ENCODE results near the gene SFXN4. TPM values are rescaled to one million over a fixed set of nuclear protein-coding genes. Genes with fewer than 3 reads are reported as not detected.

The SFXN4 gene
- total RNA-seq, 2 experiments from 2014 or later, result 27.8 to 46.4 TPM

DNA sequence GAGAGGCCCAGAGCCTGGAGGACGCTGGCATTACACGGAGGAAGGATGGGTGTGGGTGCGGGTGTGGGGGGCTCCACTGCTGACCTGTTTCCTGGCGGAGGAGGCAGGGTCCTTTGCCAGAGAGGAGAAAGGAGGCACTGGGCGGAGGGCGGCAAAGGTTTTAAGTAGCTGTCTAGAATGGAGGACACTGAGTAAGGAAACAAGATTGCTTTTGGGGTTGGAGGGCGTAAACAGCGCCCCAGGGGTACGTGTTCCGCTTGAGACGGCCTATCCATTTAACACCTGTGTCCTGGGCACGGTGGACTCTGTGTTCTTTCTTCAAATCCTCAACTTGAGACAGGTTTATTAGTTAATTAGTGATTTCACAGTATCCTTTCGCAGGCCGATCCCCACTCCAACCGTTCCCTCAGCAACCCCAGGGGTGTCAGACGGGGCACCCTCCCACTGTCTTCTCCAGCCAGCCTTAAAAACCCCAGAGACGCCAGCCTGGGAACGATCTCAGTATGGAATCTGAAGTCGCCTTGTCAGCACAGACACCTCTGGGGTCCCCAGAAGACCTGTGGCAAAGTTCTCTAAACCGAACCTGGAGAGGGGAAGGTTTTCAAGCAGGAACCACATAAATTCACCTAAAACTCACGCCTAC lies 24.8 kb downstream of the SFXN4 start:
- Histone ChIP-seq H3K9me2 (ENCODE audit: insufficient read depth, low read length) (no peaks in the 10 kb centered on the region), H3K36me3 (ENCODE audit: insufficient read depth, low read length) (peaks cover 38% of the 10 kb centered on the region), H3K4me1 (ENCODE audit: insufficient read depth, low read length, poor library complexity, severe bottlenecking) (peaks cover 3% of the 10 kb centered on the region), H3K27ac (ENCODE audit: low read depth, low read length, poor library complexity, severe bottlenecking) (no peak overlapping the region), H3K79me2 (ENCODE audit: insufficient read depth, low read depth, low read length) (no peaks in the 10 kb centered on the region), H3K9me3 (ENCODE audit: low read length) (no peaks in the 10 kb centered on the region), H3K4me3 (ENCODE audit: low read depth, low read length, poor library complexity, severe bottlenecking) (no peak overlapping the region), H2AFZ (ENCODE audit: low read length) (no peak overlapping the region), H4K20me1 (ENCODE audit: insufficient read depth, low read length) (no peaks in the 10 kb centered on the region), H3K4me2 (ENCODE audit: low read length) (no peak overlapping the region)
- BruUV-seq (replicated peaks), result no TSS peak
- CTCF ChIA-PET (ENCODE audit: unreplicated experiment), result no interaction called here
- no peak for TF ChIP-seq EZH2phosphoT487 (IDR thresholded peaks at IDR 0.05; ENCODE audit: borderline replicate concordance, low read depth, low read length)
- TF ChIP-seq, protein P1, sequence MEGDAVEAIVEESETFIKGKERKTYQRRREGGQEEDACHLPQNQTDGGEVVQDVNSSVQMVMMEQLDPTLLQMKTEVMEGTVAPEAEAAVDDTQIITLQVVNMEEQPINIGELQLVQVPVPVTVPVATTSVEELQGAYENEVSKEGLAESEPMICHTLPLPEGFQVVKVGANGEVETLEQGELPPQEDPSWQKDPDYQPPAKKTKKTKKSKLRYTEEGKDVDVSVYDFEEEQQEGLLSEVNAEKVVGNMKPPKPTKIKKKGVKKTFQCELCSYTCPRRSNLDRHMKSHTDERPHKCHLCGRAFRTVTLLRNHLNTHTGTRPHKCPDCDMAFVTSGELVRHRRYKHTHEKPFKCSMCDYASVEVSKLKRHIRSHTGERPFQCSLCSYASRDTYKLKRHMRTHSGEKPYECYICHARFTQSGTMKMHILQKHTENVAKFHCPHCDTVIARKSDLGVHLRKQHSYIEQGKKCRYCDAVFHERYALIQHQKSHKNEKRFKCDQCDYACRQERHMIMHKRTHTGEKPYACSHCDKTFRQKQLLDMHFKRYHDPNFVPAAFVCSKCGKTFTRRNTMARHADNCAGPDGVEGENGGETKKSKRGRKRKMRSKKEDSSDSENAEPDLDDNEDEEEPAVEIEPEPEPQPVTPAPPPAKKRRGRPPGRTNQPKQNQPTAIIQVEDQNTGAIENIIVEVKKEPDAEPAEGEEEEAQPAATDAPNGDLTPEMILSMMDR (conservative IDR thresholded peaks at IDR 0.05; ENCODE audit: low read length), result no peak
- intact Hi-C loops (cut with micrococcal nuclease; ENCODE audit: unreplicated experiment), result no loop called here
- no peak for DNase-seq (ENCODE audit: low spot score)
- POLR2A ChIA-PET, result interaction anchor here (0.8 kb wide), 1 partner anchor 30 kb away, joined by 3 read pairs; no protein-coding TSS in a partner anchor

DNA sequence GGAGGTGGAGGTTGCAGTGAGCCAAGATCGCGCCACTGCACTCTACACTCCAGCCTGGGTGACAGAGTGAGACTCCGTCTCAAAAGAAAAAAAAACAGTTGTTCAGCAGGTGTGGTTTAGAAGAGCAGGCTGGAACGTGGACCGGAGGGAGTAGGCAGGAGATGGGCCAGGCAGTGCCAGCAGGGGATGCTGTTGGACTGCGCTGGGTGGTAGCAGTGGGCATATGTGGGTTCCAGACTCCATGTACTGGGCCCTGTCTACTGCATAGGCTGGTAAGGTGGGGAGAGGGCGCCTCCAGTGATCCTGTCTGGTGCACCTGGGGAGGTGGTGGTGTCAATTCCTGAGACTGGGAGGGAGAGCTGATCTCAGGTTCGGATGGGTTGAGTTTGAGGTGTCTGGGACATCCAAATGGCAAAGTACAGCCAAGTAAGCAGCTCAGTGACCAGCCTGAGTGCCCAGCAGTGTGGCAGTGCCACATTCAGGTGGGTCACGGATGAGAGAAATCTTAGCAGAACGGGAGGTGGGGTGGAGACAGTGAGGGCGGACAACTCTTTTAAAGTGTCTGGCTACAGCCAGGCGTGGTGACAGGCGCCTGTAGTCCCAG lies 25.9 kb downstream of the SFXN4 start:
- no peak overlapping the region for H3K4me3 ChIP-seq (ENCODE audit: low read depth, low read length, poor library complexity, severe bottlenecking)
- POLR2A ChIA-PET, result interaction anchor here (0.6 to 0.8 kb wide), 2 partner anchors 29 to 87 kb away, joined by 3 read pairs; no protein-coding TSS in a partner anchor
- H3K36me3 ChIP-seq (ENCODE audit: insufficient read depth, low read length), result peaks cover 38% of the 10 kb centered on the region
- TF ChIP-seq, protein P1 (conservative IDR thresholded peaks at IDR 0.05; ENCODE audit: low read length), result peak; percentile 69
- TF ChIP-seq EZH2phosphoT487 (IDR thresholded peaks at IDR 0.05; ENCODE audit: borderline replicate concordance, low read depth, low read length), result no peak
- no peaks in the 10 kb centered on the region for H3K9me3 ChIP-seq (ENCODE audit: low read length)
- peak; percentile 46 for DNase-seq (ENCODE audit: low spot score)
- no peaks in the 10 kb centered on the region for H3K9me2 ChIP-seq (ENCODE audit: insufficient read depth, low read length)
- no TSS peak for BruUV-seq (replicated peaks)
- H3K4me2 ChIP-seq (ENCODE audit: low read length), result no peak overlapping the region
- peaks cover 3% of the 10 kb centered on the region for H3K4me1 ChIP-seq (ENCODE audit: insufficient read depth, low read length, poor library complexity, severe bottlenecking)
- H4K20me1 ChIP-seq (ENCODE audit: insufficient read depth, low read length), result no peaks in the 10 kb centered on the region
- H3K79me2 ChIP-seq (ENCODE audit: insufficient read depth, low read depth, low read length), result no peaks in the 10 kb centered on the region
- intact Hi-C loops (cut with micrococcal nuclease; ENCODE audit: unreplicated experiment), result loop anchor here (1.0 kb wide), 1 partner anchor 59 kb away; no protein-coding TSS in a partner anchor
- CTCF ChIA-PET (ENCODE audit: unreplicated experiment), result no interaction called here
- H3K27ac ChIP-seq (ENCODE audit: low read depth, low read length, poor library complexity, severe bottlenecking), result no peak overlapping the region
- H2AFZ ChIP-seq (ENCODE audit: low read length), result no peak overlapping the region

Data from OCI-LY7 (cell line).